ENCODE measurements around the gene C18orf63.

DNA sequence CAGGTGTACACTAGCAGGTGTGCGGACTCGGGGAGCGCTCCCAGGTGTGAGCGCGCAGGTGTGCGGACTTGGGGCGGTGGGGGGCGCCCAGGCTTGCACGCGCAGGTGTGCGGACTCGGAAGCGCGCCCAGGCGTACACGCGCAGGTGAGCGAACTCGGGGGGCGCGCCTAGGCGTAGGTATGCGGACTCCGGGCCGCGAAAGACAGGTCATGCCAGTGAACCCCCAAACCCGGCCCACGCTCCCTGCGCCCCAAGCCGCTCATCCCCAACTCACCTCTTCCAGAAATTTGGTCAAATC lies 24.2 kb upstream of the C18orf63 start:
- no peak for TF ChIP-seq POLR2A (IDR thresholded peaks at IDR 0.05; ENCODE audit: low read length)
- no peak for TF ChIP-seq GATA1 (IDR thresholded peaks at IDR 0.05; ENCODE audit: low read depth, low read length)

All from erythroblast (primary cell).